GM10847 (cell line): Measurements from ENCODE around the gene RNF126.

Source experiments
- POLR2A ChIP-seq: IDR thresholded peaks from 2 replicates; pipeline ENCODE4 v1.6.1; 2011; ENCODE audit not compliant: insufficient read length; ENCODE audit errors: extremely low read depth

RNF126 gene

DNA sequence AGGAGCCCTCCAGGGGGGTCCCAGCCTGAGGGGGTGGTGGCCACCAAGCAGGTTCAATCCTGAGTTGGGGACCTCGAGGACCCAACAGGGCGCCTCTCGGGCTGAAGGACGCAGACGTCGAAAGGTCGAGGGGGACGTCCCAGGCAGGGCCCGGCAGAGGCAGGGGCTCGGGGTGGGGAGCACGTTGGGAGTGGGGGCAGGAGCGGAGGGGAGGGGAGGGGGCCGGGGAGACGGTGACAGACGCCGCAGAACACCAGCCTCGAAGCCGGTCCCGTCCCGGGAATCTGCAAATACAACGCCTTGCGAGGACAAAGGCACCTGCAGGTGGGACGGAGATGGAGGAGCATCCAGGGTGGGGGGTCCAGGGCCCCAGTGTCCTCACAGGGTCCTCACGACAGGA, 19.3 kb downstream of the RNF126 start:
- TF ChIP-seq POLR2A = no peak

DNA sequence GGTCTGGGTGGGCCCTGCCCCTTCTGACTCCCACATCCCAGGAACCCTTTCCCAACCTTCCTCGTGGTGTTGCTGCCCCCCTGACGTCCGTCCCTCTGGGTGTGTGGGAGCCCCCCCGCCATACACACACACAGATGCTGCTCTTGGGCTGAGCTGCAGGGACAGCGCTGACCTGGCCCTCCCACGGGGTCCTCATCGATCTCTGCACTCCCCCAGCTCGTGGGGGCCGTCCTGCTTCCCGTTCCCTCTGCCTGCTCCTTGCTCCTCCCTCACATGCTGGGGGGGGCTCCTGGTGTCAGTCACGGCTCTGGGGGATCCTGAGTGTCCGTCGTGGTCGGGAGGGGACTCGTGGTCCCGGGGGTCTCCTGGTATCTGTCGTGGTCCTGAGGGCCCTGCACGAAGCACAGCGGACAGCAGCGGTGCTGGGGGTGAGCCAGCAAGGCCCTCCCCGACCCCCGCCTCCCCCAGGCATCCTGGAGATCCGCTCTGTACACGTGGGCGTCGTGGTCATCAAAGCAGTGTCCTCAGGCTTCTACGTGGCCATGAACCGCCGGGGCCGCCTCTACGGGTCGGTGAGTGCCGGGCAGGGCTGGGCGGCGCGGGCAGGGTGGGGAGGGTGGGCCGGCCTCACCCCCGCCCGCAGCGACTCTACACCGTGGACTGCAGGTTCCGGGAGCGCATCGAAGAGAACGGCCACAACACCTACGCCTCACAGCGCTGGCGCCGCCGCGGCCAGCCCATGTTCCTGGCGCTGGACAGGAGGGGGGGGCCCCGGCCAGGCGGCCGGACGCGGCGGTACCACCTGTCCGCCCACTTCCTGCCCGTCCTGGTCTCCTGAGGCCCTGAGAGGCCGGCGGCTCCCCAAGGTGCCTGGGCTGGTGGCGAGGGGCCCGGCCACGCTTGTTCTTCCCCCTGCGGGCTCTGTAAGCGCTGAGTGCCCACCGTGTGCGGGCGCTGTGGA, 20.0 kb downstream of the RNF126 start:
- no peak for TF ChIP-seq POLR2A

GRCh38 chr19:641702-642101, 21.3 kb downstream of the RNF126 start:
- no peak for TF ChIP-seq POLR2A

DNA sequence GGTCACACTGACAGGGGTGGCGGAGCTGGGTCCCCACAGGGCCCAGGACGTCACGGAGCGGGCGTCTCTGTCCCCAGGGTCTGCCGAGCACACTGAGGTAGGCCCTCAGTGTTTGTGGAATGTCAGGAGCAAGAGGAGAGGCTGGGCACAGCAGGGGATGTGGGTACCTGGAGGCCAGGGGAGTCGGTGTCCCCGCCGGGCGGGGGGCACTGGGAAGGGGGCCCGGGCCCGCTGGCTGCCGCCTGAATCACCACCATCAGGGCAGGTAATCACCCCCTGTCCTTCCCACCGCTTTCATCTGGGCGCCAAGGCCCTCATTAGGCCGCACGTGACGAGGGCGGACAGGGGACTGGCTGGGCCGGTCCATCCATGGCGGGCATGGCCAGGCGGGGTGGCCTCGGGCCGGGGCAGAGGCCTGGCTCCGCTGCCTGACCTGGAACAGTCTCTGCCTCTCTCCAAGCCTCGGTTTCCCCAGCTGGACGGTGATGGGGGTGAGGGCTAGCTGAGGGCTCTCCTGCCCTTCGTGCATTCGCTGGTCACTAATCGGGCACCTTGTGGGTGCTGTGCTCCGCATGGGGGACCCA, 22.3 kb downstream of the RNF126 start:
- TF ChIP-seq POLR2A = no peak

DNA sequence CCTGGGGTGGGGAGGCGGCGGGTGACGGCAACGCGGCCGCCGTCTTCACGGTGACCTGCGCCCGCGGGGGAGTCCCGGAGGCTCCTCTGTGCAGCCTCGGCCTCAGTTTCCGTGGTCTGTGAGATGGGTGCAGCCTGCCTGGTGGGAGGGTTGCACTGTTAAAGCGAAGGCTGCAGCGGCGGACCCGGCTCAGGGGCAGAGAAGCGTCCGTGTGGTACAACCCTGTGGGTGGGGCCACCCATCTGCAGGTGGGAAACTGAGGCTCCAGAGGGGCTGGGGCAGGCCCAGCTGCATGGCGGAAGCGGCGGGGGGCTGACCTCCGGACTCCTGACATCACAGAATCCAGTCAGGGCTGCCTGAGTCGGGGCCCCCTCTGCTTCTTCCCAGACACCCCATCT, 22.9 kb downstream of the RNF126 start:
- no peak for TF ChIP-seq POLR2A

DNA sequence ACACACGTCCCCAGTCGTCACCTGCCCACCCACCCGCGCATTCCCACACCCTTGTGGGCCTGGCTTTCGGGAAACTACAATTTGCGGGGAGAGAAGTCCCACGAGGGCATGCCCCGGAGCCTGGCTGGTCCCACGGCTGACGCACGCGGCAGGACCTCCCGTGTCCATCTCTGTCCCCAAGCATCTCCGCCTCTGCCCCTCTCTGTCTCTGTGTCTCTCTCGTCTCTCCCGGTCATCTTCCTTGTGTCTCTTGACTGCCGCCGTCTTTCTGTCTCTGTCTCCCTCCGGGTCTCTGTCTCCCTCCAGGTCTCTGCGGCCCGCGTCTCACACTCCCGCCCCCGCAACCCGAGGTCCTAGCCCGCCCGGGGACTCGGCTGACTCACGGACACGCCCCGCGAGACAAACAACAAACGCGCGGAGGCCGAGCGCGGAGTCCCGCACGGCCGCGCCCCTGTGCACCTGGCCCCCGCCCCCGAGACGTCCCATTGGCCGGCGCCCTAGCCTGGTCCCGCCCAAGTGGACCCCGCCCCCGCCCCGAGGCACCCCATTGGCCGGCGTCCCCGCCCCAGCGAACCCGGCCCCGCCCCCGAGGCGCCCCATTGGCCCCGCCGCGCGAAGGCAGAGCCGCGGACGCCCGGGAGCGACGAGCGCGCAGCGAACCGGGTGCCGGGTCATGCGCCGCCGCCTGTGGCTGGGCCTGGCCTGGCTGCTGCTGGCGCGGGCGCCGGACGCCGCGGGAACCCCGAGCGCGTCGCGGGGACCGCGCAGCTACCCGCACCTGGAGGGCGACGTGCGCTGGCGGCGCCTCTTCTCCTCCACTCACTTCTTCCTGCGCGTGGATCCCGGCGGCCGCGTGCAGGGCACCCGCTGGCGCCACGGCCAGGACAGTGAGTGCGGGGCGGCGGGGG, 23.5 kb downstream of the RNF126 start, which contains the start of gene FGF22:
FGF22 (plus strand) TSS at position 627 of the 908 bp plus-strand sequence; CDS start at position 674, 47 bp downstream.
- no peak for TF ChIP-seq POLR2A

GRCh38 chr19:638906-639252, 24.1 kb downstream of the RNF126 start:
- no peak for TF ChIP-seq POLR2A

GRCh38 chr19:634975-635652, 27.9 kb downstream of the RNF126 start:
- no peak for TF ChIP-seq POLR2A

- TF ChIP-seq POLR2A = no peak
These were observed 29.0 kb downstream of the RNF126 start for GRCh38 chr19:633786-634639.

DNA sequence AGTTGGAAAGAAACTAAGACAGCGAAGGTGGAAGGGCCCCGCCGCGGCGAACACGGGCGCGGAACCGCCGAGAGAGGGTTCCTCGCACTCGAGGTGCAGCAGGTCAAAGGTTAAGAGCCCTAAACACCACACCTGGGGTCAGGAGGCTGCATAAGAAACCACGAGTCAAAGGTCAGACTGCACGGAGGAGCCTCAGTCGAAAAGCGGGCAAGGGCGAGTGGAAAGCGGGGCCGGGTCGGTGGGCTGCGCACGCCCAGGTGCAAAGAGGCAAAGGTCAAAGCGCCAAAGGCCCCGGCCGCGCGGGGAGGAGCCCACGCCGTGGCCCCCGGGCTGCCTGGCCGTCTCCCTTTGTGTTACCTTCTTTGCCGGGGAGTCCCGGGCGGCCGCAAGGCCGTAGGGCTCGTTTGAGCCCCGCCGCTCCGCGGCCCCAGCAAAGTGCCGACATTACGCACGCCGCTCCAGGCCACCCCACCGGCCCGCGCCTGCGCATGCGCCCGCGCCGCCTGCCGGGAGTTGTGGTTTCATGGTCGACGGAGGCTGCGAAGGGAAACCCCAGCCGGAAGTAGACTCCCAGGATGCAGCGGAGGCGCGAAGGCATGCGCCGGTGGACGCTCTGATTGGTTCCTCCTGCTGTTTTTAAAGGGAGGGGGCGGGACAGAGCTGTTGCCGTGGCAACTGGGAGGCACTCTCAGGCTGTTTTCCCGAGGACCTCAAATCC, 29.8 kb downstream of the RNF126 start, which contains the start of gene POLRMT:
POLRMT (minus strand) TSS at position 470 of the 718 bp plus-strand sequence; CDS start at position 445, 25 bp downstream.
- TF ChIP-seq POLR2A = peak; percentile 54

DNA sequence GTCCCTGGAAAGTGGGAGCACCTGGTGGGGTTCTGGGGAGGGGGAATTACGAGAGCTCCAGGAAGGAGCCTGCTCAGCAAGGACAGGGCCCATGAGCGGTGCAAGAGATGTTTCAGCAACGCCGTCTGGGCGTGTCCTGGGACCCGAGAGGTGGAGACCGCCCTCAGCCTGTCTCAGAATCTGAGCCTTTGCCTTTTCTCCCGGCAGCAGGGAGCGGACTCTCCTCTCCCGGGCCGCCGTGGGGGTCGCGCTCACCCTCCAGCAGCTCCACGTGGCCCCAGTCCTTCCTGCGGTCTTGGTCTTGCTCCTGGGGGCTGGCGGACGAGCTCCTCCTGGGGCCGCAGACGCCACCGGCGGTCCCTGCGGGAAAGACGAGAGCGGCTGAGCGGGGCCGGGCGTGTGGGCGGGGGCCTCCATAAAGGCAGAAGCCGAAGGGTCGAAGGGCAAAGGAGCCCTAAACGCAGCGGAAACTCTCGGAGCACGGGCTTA, 30.4 kb downstream of the RNF126 start:
- no peak for TF ChIP-seq POLR2A

DNA sequence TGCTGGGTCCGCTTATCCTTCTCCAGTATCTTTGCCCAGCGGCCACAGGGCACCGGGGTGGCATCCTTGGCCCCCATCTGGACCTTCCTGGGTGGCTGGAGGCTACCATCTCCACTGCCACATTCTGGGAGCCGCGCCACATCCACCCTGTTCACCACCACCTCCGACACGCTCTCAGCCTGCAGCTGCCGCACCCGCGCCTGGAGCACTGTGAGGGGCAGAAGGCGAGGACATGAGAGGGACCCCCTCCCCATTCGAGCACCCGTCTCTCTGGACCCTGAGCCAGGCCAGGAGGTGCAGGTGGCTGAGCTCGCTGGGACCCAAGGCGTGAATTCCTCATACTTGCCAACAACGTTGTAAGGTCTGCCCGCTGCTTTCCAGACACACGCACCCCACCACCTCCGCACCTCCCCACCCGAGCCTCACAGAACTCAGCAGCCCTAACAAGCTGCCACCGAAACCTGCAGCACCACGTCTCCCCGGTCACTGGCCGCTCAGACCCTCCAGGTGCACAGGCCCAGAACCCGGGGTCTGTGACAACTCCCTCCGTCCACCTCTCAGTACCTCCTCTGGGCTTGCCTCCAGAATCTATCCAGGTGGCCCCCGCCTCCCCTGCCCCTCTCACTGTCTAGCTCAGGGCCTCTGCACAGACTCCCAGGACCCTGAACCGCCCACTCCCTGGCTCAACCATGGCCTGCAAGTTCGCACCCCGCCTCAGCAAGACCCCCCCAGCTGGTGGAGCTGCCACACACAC, 32.9 kb downstream of the RNF126 start:
- TF ChIP-seq POLR2A = no peak
